Spleen (tissue), 11 donors: ENCODE measurements around the gene MCUB. TPM values are rescaled to one million over a fixed set of nuclear protein-coding genes. Genes with fewer than 3 reads are reported as not detected.

Experiments used
- DNase-seq: peaks from one replicate; pipeline ENCODE4 v3.0.0-alpha.2; 2020
- H3K27ac ChIP-seq, 8 donors: fragments of 200-600 bp; sonication (generic) in 7 of 8; 1 replicate in 4 of 8; 2 replicates in 4 of 8; pipeline versions ENCODE4 v1.5.0 to v1.8.0; 2016 to 2021; ENCODE audit warnings: inconsistent platforms in 4 of 8, mild to moderate bottlenecking in 4 of 8, moderate library complexity in 1 of 8
- H3K27me3 ChIP-seq, 7 donors: fragments of 200-600 bp; sonication (generic) in 6 of 7; replicated peaks in 1 of 7; 1 replicate in 4 of 7; 2 replicates in 3 of 7; pipeline versions ENCODE4 v1.5.0 to v1.8.0; 2016 to 2021; ENCODE audit warnings: inconsistent platforms in 3 of 7, mild to moderate bottlenecking in 1 of 7
- H3K36me3 ChIP-seq, 6 donors: fragments of 200-600 bp; sonication (generic) in 5 of 6; 1 replicate in 4 of 6; 2 replicates in 2 of 6; pipeline versions ENCODE4 v1.5.0 to v1.8.0; 2016 to 2021; ENCODE audit warnings: inconsistent platforms in 2 of 6
- H3K4me1 ChIP-seq, 6 donors: fragments of 200-600 bp; sonication (generic) in 5 of 6; 1 replicate in 3 of 6; 2 replicates in 3 of 6; pipeline versions ENCODE4 v1.5.0 to v1.8.0; 2016 to 2021; ENCODE audit warnings: inconsistent platforms in 3 of 6
- H3K4me3 ChIP-seq, 8 donors: fragments of 200-600 bp; sonication (generic) in 7 of 8; 1 replicate in 4 of 8; 2 replicates in 4 of 8; pipeline versions ENCODE4 v1.5.0 to v1.8.0; 2016 to 2021; ENCODE audit warnings: inconsistent platforms in 4 of 8, mild to moderate bottlenecking in 4 of 8, moderate library complexity in 2 of 8
- H3K9me3 ChIP-seq, 8 donors: fragments of 200-600 bp; sonication (generic) in 7 of 8; 1 replicate in 4 of 8; 2 replicates in 4 of 8; pipeline versions ENCODE4 v1.5.0 to v1.8.0; 2016 to 2021; ENCODE audit warnings: inconsistent platforms in 4 of 8
- CTCF ChIP-seq, 11 experiments: fragments of 200-600 bp in 7 of 11; fragments of 450-650 bp in 4 of 11; sonication (generic) in 4 of 11; IDR thresholded peaks in 8 of 11; conservative IDR thresholded peaks in 3 of 11; 1 replicate in 7 of 11; 2 replicates in 4 of 11; pipeline versions ENCODE4 v1.4.0 to v1.8.0; 2016 to 2021; ENCODE audit warnings: antibody characterized with exemption in 11 of 11, inconsistent platforms in 4 of 11, mild to moderate bottlenecking in 1 of 11
- POLR2A ChIP-seq, 3 donors: fragments of 450-650 bp; IDR thresholded peaks; one replicate each; pipeline ENCODE4 v1.5.1; 2017; ENCODE audit warnings: antibody characterized with exemption in 3 of 3, mild to moderate bottlenecking in 1 of 3
- POLR2AphosphoS5 ChIP-seq, 3 donors: sonication (generic); formaldehyde crosslinking; IDR thresholded peaks; one replicate each; pipeline ENCODE4 v1.5.1; 2017; ENCODE audit warnings: antibody characterized with exemption in 3 of 3
- WGBS, 5 donors: extraction: QIAGEN DNeasy Blood & Tissue Kit in 3 of 5; methylation state at CpG; one replicate each; pipeline versions ENCODE4 v1.1.5 to v1.1.7; 2013 to 2018; 5-methylcytosine and 5-hydroxymethylcytosine counted together
- intact Hi-C: fragments of 100-400 bp; cut with DNase I; formaldehyde crosslinking; loops from one replicate; pipeline ENCODE4 v1.15.0; 2023; ENCODE audit warnings: low total_unique reads
- polyA plus RNA-seq, 3 donors: library from polyadenylated mRNA; stranded (reverse); fragments of 200-250 nt; gene quantifications; one replicate each; pipeline ENCODE4 v1.2.1, GENCODE V29; 2013
- total RNA-seq, 7 donors: library from RNA; depleted of rRNA in 3 of 7; stranded (reverse); fragments of >200 nt in 3 of 7; fragmentation: NEBNext Ultra II Directional in 4 of 7; extraction: Animal tissue kit (Norgen Biotek cat#: 25700) in 4 of 7; gene quantifications; one replicate each; pipeline versions ENCODE4 v1.1.0 to v1.2.1, GENCODE V29; 2016 to 2021
- donor health status: healthy with polysubstance abuse.
- donor health status: DM: no; HTN: no; CAD: no; lungs with moderate emphysema.
- donor health status: DM: no; HTN: no; CAD: no.
- donor health status: Bipolar disorder and iron deficiency.
- donor health status: healthy.
- donor health status: DM: no; HTN: no; CAD: no.
- donor health status: DM: yes; HTN: yes; CAD: no.

MCUB gene
- total and polyA plus RNA-seq, 10 donors: 17.0 to 65.5 (median 29.1) TPM

DNA sequence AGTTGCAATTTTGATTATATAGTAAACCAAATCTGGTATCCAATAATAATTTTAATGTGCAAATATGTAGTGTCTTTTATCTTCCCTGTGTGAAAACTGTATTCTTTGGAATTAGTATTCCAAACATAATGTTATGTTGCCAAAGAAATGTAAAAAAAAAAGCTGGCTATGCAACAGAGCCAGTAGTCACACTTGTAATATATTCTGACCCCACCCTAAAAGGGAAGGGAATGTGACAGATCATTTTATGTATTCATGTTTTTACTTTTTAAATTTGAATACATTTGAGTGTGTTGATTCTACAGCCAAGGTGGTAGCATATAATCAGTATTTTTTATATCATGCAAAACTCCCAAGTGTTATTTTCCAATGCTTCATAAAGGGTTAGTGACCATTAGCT lies 27.9 kb upstream of the MCUB start:
- no peak overlapping the region for H3K4me3 ChIP-seq
- no peaks in the 10 kb centered on the region for H3K4me1 ChIP-seq
- no peaks in the 10 kb centered on the region for H3K9me3 ChIP-seq
- intact Hi-C loops: no loop called here
- no peak for DNase-seq
- TF ChIP-seq CTCF (IDR thresholded peaks at IDR 0.05 in 8 of 11, conservative IDR thresholded peaks at IDR 0.05 in 3 of 11) (no peak), POLR2A (IDR thresholded peaks at IDR 0.05) (no peak), POLR2AphosphoS5 (IDR thresholded peaks at IDR 0.05) (no peak)
- H3K36me3 ChIP-seq: peaks cover 6 to 100% (median 93%) of the 10 kb centered on the region in 6 donors
- H3K27ac ChIP-seq: no peak overlapping the region
- H3K27me3 ChIP-seq: no peaks in the 10 kb centered on the region

DNA sequence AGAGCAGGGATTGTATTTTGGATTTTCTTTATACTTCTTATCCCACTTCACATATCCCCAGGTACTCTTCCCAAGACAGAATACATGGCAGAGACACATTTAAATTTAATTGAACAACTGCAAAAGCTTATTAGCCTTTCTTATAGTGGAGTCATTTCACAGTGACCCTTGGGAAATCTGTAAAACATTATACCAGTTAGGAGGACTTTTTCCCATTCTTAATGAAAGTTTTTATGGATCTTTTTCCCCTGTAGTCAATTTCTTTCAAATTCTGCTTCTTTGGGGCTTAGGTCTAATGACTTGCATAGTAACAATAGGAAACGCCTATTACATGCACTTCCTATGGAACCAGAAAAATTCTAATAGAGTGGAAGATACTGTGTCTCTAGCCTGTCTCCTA lies 14.6 kb upstream of the MCUB start:
- intact Hi-C loops: no loop called here
- Histone ChIP-seq H3K4me3 (no peak overlapping the region), H3K4me1 (peaks cover 0 to 15% (median 2%) of the 10 kb centered on the region in 6 donors), H3K9me3 (no peaks in the 10 kb centered on the region), H3K27ac (no peak overlapping the region), H3K36me3 (peaks cover 0 to 60% (median 19%) of the 10 kb centered on the region in 6 donors), H3K27me3 (no peaks in the 10 kb centered on the region)
- TF ChIP-seq CTCF (IDR thresholded peaks at IDR 0.05 in 8 of 11, conservative IDR thresholded peaks at IDR 0.05 in 3 of 11) (no peak), POLR2AphosphoS5 (IDR thresholded peaks at IDR 0.05) (no peak), POLR2A (IDR thresholded peaks at IDR 0.05) (no peak)
- no peak for DNase-seq
- 94 to 97% (median 96%) methylated on average over 1 of the region's 1 CpG for WGBS, 5 donors

- no peak for TF ChIP-seq POLR2AphosphoS5 (IDR thresholded peaks at IDR 0.05)
- TF ChIP-seq POLR2A (IDR thresholded peaks at IDR 0.05): no peak
- no peak for TF ChIP-seq CTCF (IDR thresholded peaks at IDR 0.05 in 8 of 11, conservative IDR thresholded peaks at IDR 0.05 in 3 of 11)
- peaks cover 0 to 15% (median 2%) of the 10 kb centered on the region in 6 donors for H3K4me1 ChIP-seq
- intact Hi-C loops: no loop called here
- 89 to 93% (median 90%) methylated on average over 5 of the region's 5 CpGs for WGBS, 5 donors
- no peaks in the 10 kb centered on the region for H3K27me3 ChIP-seq
- no peak overlapping the region for H3K27ac ChIP-seq
- no peak for DNase-seq
- peaks cover 0 to 40% (median 9%) of the 10 kb centered on the region in 6 donors for H3K36me3 ChIP-seq
- H3K4me3 ChIP-seq: no peak overlapping the region
- H3K9me3 ChIP-seq: no peaks in the 10 kb centered on the region
Measured at GRCh38 chr4:109547394-109547793, 12.7 kb upstream of the MCUB start.

- peaks cover 0 to 27% (median 5%) of the 10 kb centered on the region in 6 donors for H3K36me3 ChIP-seq
Measured at GRCh38 chr4:109548655-109549054, 11.4 kb upstream of the MCUB start.

More at GRCh38 chr4:109548655-109549054, 11.4 kb upstream of the MCUB start:
- H3K27me3 ChIP-seq: no peaks in the 10 kb centered on the region
- WGBS, 5 donors: 11 to 29% (median 15%) methylated on average over 2 of the region's 2 CpGs
- no peak overlapping the region for H3K4me3 ChIP-seq
- no peak for DNase-seq
- H3K4me1 ChIP-seq: peaks cover 0 to 15% (median 2%) of the 10 kb centered on the region in 6 donors
- H3K9me3 ChIP-seq: no peaks in the 10 kb centered on the region
- intact Hi-C loops: no loop called here
- peak overlapping the region in 5 of 8 donors; percentile 16 to 57 (median 44) for H3K27ac ChIP-seq
- TF ChIP-seq CTCF (IDR thresholded peaks at IDR 0.05 in 8 of 11, conservative IDR thresholded peaks at IDR 0.05 in 3 of 11) (no peak), POLR2AphosphoS5 (IDR thresholded peaks at IDR 0.05) (peak in 1 of 3 donors; percentile 63)
